NCI-H748 (cell line): ENCODE measurements around the gene RUFY1.

Source experiments
- DNase-seq: peaks from one replicate; lab custom pipeline; 2025; ENCODE audit not compliant: unreplicated experiment; lab: John Stamatoyannopoulos, UW

The RUFY1 gene

DNA sequence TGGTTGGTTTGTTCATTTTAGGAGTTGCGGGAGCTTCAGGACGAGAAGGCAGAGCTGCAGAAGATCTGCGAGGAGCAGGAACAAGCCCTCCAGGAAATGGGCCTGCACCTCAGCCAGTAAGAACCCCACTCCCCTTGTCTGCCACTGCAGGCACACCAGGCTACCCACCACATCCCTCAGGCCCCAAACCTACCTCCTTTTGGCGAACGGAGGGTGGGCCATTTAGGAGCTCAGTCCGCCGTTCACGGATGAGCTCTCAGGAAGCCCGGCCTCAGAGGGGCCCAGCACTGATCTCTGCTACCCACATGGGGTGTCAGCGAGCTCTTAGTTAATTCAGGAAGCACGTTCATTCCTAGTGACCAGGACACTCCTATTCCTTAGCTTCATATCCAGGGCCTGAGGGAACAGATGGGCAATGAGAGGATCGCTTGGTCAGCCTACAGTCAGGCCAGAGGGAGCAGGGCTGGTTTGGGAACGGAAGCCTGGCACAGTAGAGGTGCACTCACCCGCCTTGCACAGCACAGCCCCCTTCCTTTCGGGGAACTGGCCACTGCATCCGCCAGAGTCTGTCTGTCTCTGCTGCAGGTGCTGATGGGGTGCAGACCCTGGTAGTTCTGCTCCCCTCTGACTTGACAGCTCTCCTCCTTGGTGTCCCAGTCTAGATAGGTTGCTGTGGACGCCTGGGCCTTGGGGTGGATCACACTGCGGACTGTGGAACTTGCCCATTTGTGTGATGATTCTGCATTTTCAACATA is 51.7 kb downstream of the RUFY1 start:
- DNase-seq, result no peak

DNA sequence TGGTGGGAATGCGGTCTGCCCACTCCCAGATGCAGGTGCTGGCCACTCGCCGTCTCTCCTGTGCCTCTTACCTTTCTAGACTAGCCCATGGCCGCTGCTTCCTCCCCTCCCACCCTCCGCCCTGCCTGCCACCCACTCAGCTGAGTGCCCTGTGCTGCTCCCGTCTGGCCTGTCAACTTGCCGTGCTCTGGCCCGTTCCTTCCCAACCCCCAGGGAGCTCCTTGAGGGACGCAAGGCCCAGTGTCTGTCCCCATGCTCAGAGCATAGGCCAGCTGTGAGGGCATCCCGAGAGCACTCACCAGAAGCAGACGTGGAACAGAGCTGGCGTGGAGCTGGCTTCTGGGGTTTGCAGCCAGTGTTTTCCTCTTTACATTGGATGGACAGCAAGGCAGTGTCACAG is 53.0 kb downstream of the RUFY1 start:
- no peak for DNase-seq

- no peak for DNase-seq
Observed at GRCh38 chr5:179605026-179605833, 54.9 kb downstream of the RUFY1 start.

- no peak for DNase-seq
Observed at GRCh38 chr5:179606071-179606909, 55.9 kb downstream of the RUFY1 start.

- no peak for DNase-seq
Observed at GRCh38 chr5:179606910-179607159, 56.5 kb downstream of the RUFY1 start.

- DNase-seq, result no peak
Observed at GRCh38 chr5:179607160-179607931, 57.0 kb downstream of the RUFY1 start.

DNA sequence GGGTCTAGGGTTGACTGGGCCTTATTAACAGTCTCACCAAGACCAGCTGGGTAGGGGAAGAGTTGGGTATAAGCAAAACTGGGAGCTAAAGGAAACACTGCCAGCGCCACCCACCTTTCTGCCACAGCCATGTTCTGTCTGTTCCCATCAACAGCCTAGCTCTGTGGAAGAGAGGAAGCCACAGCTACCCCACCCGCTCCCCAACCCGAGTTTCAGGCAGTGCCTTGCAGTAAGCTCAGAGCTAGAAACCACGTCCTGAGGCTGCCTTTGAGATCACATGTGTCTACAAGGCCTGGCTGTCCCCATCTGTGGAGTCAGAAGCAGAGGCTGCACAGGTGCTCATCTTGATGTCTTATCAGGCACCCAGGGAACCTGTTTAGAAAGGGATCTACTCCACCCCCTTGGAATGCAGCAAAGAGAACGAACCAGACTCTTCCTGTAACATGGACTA is 57.8 kb downstream of the RUFY1 start:
- DNase-seq, result no peak

- no peak for DNase-seq
Observed at GRCh38 chr5:179609834-179610108, 59.4 kb downstream of the RUFY1 start.

GRCh38 chr5:179610109-179610902 is 60.0 kb downstream of the RUFY1 start:
- no peak for DNase-seq

GRCh38 chr5:179610903-179611265 is 60.5 kb downstream of the RUFY1 start:
- DNase-seq, result no peak

DNA sequence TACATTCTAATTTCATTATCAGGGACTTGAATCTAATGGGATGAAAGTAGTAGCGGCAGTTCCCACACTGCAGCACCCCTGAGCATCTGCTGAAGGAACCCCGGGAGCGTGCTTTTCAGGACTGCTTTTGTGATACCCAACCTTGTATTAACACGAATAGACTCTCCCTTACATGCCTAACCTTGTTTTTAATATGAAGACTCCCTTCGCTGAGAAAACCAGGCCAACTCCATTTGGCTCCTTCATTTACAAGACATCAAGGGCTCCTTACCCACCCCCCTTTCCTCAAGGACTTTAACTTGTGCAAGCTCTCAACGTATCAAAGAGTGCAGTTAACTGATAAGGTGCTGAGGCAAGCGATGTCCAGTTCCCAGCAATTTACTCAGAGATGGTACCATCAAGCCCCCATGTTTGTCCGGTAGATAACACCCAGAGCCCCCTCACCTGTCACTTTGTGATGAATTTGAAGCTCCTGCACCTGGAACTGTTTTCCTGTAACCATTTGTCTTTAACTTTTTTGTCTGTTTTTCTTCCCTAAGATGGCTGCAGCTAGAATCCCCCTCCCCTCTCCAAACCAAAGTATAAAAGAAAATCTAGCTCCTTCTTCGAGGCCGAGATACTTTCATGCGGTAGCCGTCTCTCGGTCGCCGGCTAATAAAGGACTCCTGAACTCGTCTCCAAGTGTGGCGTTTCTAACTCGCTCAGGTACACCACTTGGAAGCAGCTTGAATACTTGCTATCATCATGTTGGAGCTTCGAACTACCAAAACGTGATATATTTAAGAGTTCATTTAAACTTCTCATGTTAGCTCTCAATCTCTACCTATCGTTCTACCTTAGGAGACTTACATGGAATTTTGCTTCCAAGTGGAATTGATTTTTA is 62.5 kb downstream of the RUFY1 start:
- no peak for DNase-seq

DNA sequence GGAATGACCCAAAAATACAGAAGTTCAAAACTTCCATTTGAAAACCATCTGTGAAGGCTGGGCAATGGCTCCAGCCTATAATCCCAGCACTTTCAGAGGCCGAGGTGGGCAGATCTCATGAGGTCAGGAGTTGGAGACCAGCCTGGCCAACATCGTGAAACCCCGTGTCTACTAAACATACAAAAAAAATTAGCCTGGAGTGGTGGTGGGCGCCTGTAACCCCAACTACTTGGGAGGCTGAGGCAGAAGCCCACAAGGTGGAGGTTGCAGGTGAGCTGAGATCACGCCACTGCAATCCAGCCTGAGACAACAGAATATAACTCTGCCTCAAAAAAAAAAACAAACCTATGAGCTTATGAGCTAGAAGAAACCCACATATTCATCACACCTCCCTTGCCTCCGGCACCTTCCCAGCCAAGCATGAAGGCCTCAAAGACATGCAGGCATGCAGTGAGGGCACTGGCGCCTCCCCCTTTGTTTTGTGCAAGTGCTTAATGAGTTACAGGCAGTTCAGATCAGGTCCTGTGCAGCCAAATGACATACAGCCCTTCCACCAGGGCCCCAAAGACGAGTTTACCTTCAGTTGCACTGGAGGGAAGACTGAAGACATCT is 63.2 kb downstream of the RUFY1 start:
- no peak for DNase-seq

DNA sequence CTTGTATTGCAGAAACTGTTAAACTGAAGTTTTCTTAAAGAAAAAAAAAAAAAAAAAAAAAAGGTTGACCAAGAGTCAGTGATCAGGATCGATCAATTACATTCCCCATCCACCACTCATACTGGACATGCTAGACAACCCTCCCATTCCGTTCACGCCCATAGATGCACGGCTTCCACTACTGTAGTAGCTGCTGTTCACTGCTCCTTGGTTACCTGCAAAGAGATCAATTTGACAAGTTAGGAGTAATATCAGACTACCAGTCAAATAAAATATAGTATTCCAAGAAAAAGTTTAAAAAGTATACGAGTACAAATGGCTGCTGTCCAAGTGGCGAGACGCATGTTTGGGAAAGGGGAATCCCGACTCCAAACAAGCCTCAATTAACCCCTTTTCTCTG is 64.4 kb downstream of the RUFY1 start:
- no peak for DNase-seq

- DNase-seq, result no peak
Observed at GRCh38 chr5:179615203-179615602, 64.8 kb downstream of the RUFY1 start.

DNA sequence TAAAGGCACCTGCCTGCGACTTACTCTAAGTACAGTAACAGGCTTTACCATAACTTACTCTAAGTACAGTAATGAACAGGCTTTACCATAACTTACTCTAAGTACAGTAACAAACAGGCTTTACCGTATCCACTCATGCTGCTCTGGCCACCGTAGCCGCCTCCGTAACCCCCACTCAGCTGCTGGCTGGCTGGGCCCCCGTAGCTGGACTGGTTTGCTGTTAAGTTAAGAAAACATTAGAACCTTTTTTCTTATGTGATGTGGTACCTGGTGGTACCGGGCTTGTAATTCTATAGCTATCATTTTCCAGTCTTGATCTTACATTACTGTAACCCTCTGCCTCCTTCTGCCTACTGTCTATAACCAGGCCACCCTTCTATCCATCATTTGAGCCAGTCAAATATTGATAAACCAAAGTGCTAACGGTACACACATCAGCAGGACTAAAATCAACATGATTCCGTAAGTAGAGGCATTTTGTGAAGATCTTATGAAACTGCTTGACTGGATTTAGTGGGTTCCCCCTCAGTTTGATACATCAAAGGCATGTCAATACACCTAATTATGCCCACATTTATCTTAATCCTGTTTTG is 65.7 kb downstream of the RUFY1 start:
- DNase-seq, result no peak

DNA sequence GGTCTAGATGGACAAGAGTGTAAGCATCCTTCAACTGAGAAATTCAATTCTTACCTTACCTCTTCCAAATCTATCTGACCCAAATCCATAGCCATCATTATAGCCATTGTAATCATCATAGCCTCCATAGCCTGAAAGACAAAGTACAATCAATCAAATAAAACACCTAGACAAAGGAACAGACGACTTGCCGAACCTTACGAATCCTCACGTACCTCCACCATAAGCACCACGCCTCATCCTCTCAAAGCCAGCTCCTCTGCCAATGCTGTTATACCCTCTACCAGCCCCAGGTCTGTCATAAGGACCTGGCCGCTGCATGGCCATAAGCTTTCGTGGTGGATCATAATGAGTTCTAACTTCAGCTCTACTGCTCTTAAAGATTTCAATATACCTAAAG is 67.6 kb downstream of the RUFY1 start:
- no peak for DNase-seq

GRCh38 chr5:179618923-179619554 is 68.7 kb downstream of the RUFY1 start:
- no peak for DNase-seq

DNA sequence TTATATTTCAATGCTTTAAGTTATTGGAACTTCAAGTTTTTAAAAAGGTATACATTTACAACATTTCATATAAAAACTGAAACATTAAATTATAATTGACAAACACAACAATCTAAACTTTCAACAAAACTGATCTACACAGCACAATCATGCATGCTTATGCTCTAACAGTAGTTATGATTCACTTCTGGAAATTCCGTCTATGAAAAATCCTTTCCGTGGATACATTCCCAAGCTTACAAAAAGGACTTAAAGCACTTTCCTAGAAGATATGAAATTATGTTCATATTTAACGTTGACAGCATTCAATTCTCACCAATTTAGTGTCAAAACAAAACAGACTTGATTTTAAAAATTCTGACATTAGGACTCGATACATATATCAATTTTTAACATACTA is 69.4 kb downstream of the RUFY1 start:
- no peak for DNase-seq
